Peyer's patch (tissue), 4 donors: ENCODE measurements around the gene CUBN. TPM values are rescaled to one million over a fixed set of nuclear protein-coding genes. Genes with fewer than 3 reads are reported as not detected.

Experiments
- DNase-seq, 3 donors: peaks; one replicate each; pipeline ENCODE4 v3.0.0-alpha.2; 2017 to 2019
- H3K27ac ChIP-seq, 4 donors: fragments of 200-600 bp; sonication (generic); one replicate each; pipeline ENCODE4 v1.5.1; 2016 to 2019
- H3K27me3 ChIP-seq, 2 donors: fragments of 200-600 bp; sonication (generic); one replicate each; pipeline ENCODE4 v1.5.1; 2019
- H3K36me3 ChIP-seq, 3 donors: fragments of 200-600 bp; sonication (generic); one replicate each; pipeline ENCODE4 v1.5.1; 2016 to 2019
- H3K4me1 ChIP-seq, 4 donors: fragments of 200-600 bp; sonication (generic); one replicate each; pipeline ENCODE4 v1.5.1; 2016 to 2019
- H3K4me3 ChIP-seq, 4 donors: fragments of 200-600 bp; sonication (generic); 1 replicate in 3 of 4; 2 replicates in 1 of 4; pipeline ENCODE4 v1.5.1; 2016 to 2019; ENCODE audit warnings: mild to moderate bottlenecking in 1 of 4
- H3K9me3 ChIP-seq, 4 donors: fragments of 200-600 bp; sonication (generic); one replicate each; pipeline ENCODE4 v1.5.1; 2016 to 2019; ENCODE audit warnings: mild to moderate bottlenecking in 1 of 4
- POLR2A ChIP-seq, 2 donors: fragments of 450-650 bp; IDR thresholded peaks; one replicate each; pipeline ENCODE4 v1.5.1; 2017; ENCODE audit warnings: antibody characterized with exemption in 2 of 2, mild to moderate bottlenecking in 2 of 2, moderate library complexity in 2 of 2
- total RNA-seq, 4 donors: library from RNA; depleted of rRNA; stranded (reverse); fragments of >200 nt; gene quantifications; one replicate each; pipeline ENCODE4 v1.1.0, GENCODE V29; 2016
- TF ChIP-seq, protein P1 (sequence below), 6 experiments: fragments of 450-650 bp in 4 of 6; fragments of 200-600 bp in 2 of 6; sonication (generic) in 1 of 6; IDR thresholded peaks; one replicate each; pipeline ENCODE4 v1.5.1; 2017 to 2019; ENCODE audit warnings: antibody characterized with exemption in 6 of 6, mild to moderate bottlenecking in 3 of 6, moderate library complexity in 1 of 6

Gene CUBN
- total RNA-seq, 4 donors from 2014 or later = 2.5 to 329 (median 126) TPM

DNA sequence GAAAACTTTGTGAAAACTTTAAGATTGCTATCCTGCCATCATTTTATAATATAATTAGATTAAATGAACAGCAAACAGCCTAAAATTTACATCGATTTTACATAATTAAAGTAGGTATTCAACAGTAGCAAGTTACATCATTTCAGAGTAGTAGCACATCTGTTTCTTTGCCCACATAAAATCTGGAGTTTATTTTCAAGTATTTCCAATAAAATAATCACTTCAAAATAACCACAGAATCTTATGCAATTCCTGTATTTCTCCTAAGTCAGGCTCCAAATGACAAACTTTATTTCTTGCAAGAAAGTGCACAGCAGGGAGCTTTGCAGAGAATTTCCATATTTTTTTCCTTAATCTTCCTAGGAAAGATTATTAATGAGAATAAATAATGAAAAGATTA is 82.6 kb downstream of the CUBN start:
- Histone ChIP-seq H3K4me3 (no peak overlapping the region), H3K27ac (no peak overlapping the region), H3K9me3 (no peaks in the 10 kb centered on the region), H3K36me3 (no peaks in the 10 kb centered on the region), H3K27me3 (no peaks in the 10 kb centered on the region), H3K4me1 (no peaks in the 10 kb centered on the region)
- DNase-seq = no peak
- TF ChIP-seq, protein P1, sequence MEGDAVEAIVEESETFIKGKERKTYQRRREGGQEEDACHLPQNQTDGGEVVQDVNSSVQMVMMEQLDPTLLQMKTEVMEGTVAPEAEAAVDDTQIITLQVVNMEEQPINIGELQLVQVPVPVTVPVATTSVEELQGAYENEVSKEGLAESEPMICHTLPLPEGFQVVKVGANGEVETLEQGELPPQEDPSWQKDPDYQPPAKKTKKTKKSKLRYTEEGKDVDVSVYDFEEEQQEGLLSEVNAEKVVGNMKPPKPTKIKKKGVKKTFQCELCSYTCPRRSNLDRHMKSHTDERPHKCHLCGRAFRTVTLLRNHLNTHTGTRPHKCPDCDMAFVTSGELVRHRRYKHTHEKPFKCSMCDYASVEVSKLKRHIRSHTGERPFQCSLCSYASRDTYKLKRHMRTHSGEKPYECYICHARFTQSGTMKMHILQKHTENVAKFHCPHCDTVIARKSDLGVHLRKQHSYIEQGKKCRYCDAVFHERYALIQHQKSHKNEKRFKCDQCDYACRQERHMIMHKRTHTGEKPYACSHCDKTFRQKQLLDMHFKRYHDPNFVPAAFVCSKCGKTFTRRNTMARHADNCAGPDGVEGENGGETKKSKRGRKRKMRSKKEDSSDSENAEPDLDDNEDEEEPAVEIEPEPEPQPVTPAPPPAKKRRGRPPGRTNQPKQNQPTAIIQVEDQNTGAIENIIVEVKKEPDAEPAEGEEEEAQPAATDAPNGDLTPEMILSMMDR (IDR thresholded peaks at IDR 0.05) = no peak
- no peak for TF ChIP-seq POLR2A (IDR thresholded peaks at IDR 0.05)

DNA sequence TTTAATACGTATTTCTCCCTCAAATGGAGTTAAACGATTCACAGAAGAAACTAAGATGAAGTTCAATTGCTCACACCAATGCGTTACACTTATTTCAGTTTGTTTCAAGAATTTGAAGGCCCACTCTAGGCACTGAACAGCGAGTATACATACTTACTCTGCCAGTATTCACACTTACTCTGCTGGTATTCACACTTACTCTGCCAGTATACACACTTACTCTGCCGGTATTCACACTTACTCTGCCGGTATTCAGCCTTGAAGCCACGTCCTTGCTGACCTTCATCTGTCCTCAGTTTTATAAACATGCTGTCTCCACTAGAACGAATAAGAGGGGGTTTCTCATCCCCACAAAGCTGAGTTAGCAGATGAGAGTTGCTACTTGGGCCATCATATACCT is 86.0 kb downstream of the CUBN start:
- Histone ChIP-seq H3K4me1 (no peaks in the 10 kb centered on the region), H3K27ac (no peak overlapping the region), H3K4me3 (no peak overlapping the region), H3K27me3 (no peaks in the 10 kb centered on the region), H3K36me3 (peaks cover 0 to 7% (median 0%) of the 10 kb centered on the region in 3 donors), H3K9me3 (no peaks in the 10 kb centered on the region)
- no peak for DNase-seq
- TF ChIP-seq, protein P1 (IDR thresholded peaks at IDR 0.05) = no peak
- no peak for TF ChIP-seq POLR2A (IDR thresholded peaks at IDR 0.05)

DNA sequence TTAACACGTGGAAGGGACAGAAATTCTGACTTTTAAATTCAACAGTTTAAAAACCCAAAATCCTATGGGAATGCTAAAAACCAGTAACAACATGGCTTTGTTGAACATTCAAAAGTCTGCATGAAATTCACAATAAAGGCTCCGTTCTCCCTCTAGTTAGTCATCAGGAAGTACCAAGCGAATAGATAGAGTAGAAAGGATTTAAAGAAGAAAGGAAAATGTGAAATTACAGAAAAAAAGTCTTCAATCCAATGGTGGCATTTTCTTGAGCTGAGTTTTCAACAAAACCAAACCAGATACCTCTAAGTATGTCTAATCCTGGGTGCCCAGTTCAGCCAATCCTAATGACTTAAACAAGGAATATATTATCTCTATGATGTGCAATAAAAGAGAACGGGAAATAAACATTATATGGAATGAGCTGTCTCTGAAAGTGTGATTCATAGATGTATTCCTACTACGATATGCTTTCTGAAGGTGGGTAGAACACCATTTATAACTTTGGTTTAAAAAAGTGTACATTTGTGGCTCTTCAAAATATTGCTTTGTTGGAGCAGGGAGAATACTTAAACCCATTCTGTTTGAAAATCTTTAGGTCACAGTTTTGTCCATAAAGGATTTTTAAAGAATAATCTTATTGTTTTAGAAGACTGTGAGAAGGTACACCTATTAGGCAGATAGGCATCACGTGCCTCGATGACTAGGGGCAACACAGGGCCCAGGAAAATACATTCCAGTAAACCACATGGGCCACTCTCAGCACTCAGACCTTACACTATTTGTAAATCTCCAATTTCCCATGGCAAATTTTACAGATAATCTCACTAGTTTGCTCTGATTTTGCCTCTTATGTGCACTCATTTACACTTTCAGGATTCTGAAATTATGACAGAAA is 87.7 kb downstream of the CUBN start:
- no peak overlapping the region for H3K27ac ChIP-seq
- no peaks in the 10 kb centered on the region for H3K9me3 ChIP-seq
- no peaks in the 10 kb centered on the region for H3K4me1 ChIP-seq
- no peak overlapping the region for H3K4me3 ChIP-seq
- TF ChIP-seq POLR2A (IDR thresholded peaks at IDR 0.05) = no peak
- TF ChIP-seq, protein P1 (IDR thresholded peaks at IDR 0.05) = no peak
- no peaks in the 10 kb centered on the region for H3K27me3 ChIP-seq
- peaks cover 0 to 15% (median 0%) of the 10 kb centered on the region in 3 donors for H3K36me3 ChIP-seq
- DNase-seq = no peak

DNA sequence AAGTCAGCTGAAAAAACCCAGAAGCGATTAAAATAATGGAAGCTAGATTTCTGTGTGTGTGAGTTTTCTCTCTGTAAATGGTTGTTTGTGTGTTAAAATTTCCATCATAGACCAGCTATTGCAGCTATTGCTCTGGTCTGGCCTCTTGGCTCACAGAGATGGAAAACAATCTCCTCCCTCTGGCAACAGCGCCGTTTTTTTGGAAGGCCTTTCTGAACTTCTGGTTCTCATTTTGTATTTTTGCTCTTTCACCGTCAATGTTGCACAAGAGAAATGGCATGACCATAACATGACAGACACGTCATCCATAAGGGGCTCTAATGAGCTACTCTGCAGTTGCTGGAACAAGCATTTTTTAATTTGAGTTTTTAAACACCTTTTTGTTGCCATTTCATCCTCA is 91.0 kb downstream of the CUBN start:
- Histone ChIP-seq H3K4me1 (no peaks in the 10 kb centered on the region), H3K36me3 (peaks cover 0 to 15% (median 0%) of the 10 kb centered on the region in 3 donors), H3K9me3 (no peaks in the 10 kb centered on the region), H3K4me3 (no peak overlapping the region), H3K27me3 (no peaks in the 10 kb centered on the region), H3K27ac (peak overlapping the region in 2 of 4 donors; percentile 10 to 44)
- peak in 1 of 3 donors; percentile 56 for DNase-seq
- TF ChIP-seq POLR2A (IDR thresholded peaks at IDR 0.05) = no peak
- TF ChIP-seq, protein P1 (IDR thresholded peaks at IDR 0.05) = no peak

DNA sequence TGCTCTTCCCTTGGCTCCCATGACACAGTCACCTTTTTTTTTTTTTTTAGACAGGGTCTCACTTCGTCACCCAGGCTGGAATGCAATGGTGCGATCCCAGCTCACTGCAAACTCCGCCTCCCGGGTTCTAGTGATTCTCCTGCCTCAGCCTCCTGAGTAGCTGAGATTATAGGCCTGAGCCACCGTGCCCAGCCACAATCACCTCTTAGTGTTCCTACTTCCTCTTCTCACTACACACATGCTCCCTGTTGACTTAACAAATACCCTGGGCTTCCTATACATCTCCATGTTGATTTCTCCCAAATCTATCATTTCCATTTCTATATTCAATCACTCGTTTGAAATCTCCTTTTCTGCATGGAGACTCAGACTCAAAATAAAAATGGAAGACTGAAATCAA is 91.7 kb downstream of the CUBN start:
- peaks cover 0 to 15% (median 0%) of the 10 kb centered on the region in 3 donors for H3K36me3 ChIP-seq
- H3K9me3 ChIP-seq = no peaks in the 10 kb centered on the region
- peak overlapping the region in 2 of 4 donors; percentile 10 to 44 for H3K27ac ChIP-seq
- TF ChIP-seq POLR2A (IDR thresholded peaks at IDR 0.05) = no peak
- TF ChIP-seq, protein P1 (IDR thresholded peaks at IDR 0.05) = no peak
- H3K27me3 ChIP-seq = no peaks in the 10 kb centered on the region
- peaks cover 0 to 5% (median 0%) of the 10 kb centered on the region in 4 donors for H3K4me1 ChIP-seq
- no peak overlapping the region for H3K4me3 ChIP-seq
- no peak for DNase-seq
